ENCODE data around the gene DOK5.

Gene DOK5

GRCh38 chr20:54650052-54650719 is 174.8 kb downstream of the DOK5 start:
- no peak overlapping the region for H3K4me3 ChIP-seq (ENCODE audit: low read depth, low read length)
- TF ChIP-seq, protein P1, sequence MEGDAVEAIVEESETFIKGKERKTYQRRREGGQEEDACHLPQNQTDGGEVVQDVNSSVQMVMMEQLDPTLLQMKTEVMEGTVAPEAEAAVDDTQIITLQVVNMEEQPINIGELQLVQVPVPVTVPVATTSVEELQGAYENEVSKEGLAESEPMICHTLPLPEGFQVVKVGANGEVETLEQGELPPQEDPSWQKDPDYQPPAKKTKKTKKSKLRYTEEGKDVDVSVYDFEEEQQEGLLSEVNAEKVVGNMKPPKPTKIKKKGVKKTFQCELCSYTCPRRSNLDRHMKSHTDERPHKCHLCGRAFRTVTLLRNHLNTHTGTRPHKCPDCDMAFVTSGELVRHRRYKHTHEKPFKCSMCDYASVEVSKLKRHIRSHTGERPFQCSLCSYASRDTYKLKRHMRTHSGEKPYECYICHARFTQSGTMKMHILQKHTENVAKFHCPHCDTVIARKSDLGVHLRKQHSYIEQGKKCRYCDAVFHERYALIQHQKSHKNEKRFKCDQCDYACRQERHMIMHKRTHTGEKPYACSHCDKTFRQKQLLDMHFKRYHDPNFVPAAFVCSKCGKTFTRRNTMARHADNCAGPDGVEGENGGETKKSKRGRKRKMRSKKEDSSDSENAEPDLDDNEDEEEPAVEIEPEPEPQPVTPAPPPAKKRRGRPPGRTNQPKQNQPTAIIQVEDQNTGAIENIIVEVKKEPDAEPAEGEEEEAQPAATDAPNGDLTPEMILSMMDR (IDR thresholded peaks at IDR 0.05; ENCODE audit: borderline replicate concordance, insufficient read depth, low read depth, low read length), result no peak

DNA sequence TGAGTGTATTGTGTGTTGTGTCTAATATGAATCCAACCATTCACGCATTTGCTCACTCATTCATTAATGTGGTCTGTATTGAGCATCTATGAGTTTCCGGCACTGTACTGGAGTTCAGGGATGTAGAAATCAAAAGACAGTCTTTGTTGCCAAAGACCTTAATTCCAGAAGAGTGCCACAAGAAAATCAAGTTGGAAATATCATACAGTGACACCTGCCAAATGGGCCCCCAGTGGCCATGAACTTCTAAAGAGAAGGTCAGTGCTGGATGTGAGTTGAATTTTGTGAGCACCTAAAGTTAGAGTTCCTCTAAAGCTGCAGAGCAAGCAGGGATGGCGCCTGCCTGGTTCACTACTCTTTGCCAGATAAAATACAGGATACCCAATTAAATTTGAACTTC is 175.9 kb downstream of the DOK5 start:
- TF ChIP-seq, protein P1 (IDR thresholded peaks at IDR 0.05; ENCODE audit: borderline replicate concordance, insufficient read depth, low read depth, low read length), result no peak

DNA sequence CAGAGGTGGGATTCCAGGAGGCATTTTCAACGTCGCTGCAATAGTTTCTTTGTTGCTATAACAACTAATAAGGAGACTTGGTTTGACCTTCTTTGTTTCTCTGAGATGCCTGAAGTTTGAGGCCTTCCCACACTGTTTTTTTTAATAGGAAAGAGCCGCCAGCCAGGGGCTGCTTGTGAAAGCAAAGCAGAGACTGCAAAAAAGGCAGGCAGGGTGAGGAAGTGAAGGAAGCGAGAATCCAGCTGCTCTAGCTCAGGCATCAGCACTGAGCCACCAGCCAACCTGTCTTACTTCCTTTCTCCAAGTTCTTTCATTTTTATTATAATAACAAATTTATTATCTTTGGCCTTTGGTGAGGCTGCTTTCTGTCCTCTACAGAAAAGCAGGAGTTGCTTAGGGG is 179.1 kb downstream of the DOK5 start:
- TF ChIP-seq, protein P1 (IDR thresholded peaks at IDR 0.05; ENCODE audit: borderline replicate concordance, insufficient read depth, low read depth, low read length), result no peak

More for the DNA sequence above, 175.9 kb downstream of the DOK5 start:
- H3K4me3 ChIP-seq (ENCODE audit: low read depth, low read length), result no peak overlapping the region

DNA sequence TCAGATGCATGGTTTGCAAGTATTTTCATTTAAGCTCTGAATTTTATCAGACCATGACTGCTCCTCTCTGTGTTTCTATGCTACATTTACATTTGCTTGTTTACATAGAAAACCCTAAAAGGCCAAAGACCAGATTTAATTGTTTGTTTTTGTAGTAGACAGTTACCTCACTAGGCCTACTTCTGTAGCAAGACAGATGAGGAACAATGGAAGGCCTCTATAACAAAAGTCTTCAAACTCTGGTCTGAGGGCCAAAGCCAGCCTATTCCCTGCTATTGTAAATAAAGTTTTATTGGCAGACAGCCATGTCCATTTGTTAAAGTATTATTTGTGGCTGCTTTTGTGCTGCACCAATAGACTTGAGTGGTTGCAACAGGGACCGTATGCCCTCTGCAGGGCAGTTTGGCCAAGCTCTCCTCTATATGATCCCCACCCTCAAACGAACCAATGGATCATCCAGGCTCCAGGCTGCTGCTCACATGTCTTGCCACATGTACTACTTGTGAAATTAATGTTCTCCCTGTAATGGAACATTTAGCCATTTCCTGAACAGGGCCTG is 182.0 kb downstream of the DOK5 start:
- H3K4me3 ChIP-seq (ENCODE audit: low read depth, low read length), result no peak overlapping the region
- TF ChIP-seq, protein P1 (IDR thresholded peaks at IDR 0.05; ENCODE audit: borderline replicate concordance, insufficient read depth, low read depth, low read length), result no peak

More for the DNA sequence above, 179.1 kb downstream of the DOK5 start:
- H3K4me3 ChIP-seq (ENCODE audit: low read depth, low read length), result no peak overlapping the region

GRCh38 chr20:54658525-54658924 is 183.1 kb downstream of the DOK5 start:
- TF ChIP-seq, protein P1 (IDR thresholded peaks at IDR 0.05; ENCODE audit: borderline replicate concordance, insufficient read depth, low read depth, low read length), result no peak
- H3K4me3 ChIP-seq (ENCODE audit: low read depth, low read length), result no peak overlapping the region

DNA sequence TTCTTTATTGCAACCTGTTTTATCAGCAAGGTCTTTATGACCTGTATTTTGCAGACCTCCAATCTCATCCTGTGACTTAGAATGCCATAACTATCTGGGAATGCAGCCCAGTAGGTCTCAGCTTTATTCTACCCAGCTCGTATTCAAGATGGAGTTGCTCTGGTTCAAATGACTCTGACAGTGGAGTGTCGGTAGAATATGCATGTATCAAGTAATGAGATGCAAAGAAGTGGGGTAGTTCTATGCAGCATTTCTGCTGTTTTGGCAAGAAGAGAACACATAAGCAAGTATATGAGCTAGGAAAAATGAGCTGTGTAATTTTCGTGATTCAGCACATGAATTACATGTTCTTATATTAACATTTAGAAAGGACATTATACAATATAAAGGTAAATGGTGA is 185.9 kb downstream of the DOK5 start:
- H3K4me3 ChIP-seq (ENCODE audit: low read depth, low read length), result no peak overlapping the region
- TF ChIP-seq, protein P1 (IDR thresholded peaks at IDR 0.05; ENCODE audit: borderline replicate concordance, insufficient read depth, low read depth, low read length), result no peak

GRCh38 chr20:54661880-54662465 is 186.6 kb downstream of the DOK5 start:
- TF ChIP-seq, protein P1 (IDR thresholded peaks at IDR 0.05; ENCODE audit: borderline replicate concordance, insufficient read depth, low read depth, low read length), result no peak
- no peak overlapping the region for H3K4me3 ChIP-seq (ENCODE audit: low read depth, low read length)
